Mesendoderm (in vitro differentiated cells): ENCODE results near the gene SLC26A6.

Source experiments
- DNase-seq: peaks from one replicate; pipeline ENCODE4 v3.0.0; 2013
- H2AK5ac ChIP-seq: 2 replicates; pipeline ENCODE4 v1.6.1; 2013; ENCODE audit warnings: low read length, inconsistent platforms
- H2BK120ac ChIP-seq: 2 replicates; pipeline ENCODE4 v1.6.1; 2013; ENCODE audit warnings: low read depth, mild to moderate bottlenecking, low read length, moderate library complexity, mixed read lengths
- H2BK15ac ChIP-seq: replicated peaks from 2 replicates; pipeline ENCODE4 v1.6.1; 2013; ENCODE audit warnings: low read depth, mild to moderate bottlenecking, moderate library complexity
- H2BK5ac ChIP-seq: 2 replicates; pipeline ENCODE4 v1.6.1; 2013; ENCODE audit warnings: low read length, inconsistent platforms
- H3K18ac ChIP-seq: 2 replicates; pipeline ENCODE4 v1.6.1; 2013; ENCODE audit warnings: mild to moderate bottlenecking, low read length, mixed read lengths
- H3K23ac ChIP-seq: one replicate; pipeline ENCODE4 v1.6.1; 2013; ENCODE audit warnings: low read length
- H3K27ac ChIP-seq: 2 replicates; pipeline ENCODE4 v1.5.1; 2013; ENCODE audit warnings: low read depth, mild to moderate bottlenecking, inconsistent platforms, low read length, moderate library complexity
- H3K27me3 ChIP-seq: 2 replicates; pipeline ENCODE4 v1.6.1; 2013; ENCODE audit warnings: low read length, control low read depth, mild to moderate bottlenecking, inconsistent platforms; ENCODE audit not compliant: insufficient read depth, poor library complexity
- H3K36me3 ChIP-seq: 2 replicates; pipeline ENCODE4 v1.6.1; 2013; ENCODE audit warnings: low read length, inconsistent platforms; ENCODE audit not compliant: control insufficient read depth, insufficient read depth
- H3K4ac ChIP-seq: one replicate; pipeline ENCODE4 v1.6.1; 2013; ENCODE audit warnings: low read depth, mild to moderate bottlenecking, low read length, moderate library complexity
- H3K4me1 ChIP-seq: 2 replicates; pipeline ENCODE4 v1.6.1; 2013; ENCODE audit warnings: low read depth, low read length, inconsistent platforms; ENCODE audit not compliant: control insufficient read depth
- H3K4me2 ChIP-seq: 2 replicates; pipeline ENCODE4 v1.6.1; 2013; ENCODE audit warnings: low read length
- H3K4me3 ChIP-seq: 2 replicates; pipeline ENCODE4 v1.5.1; 2013; ENCODE audit warnings: mild to moderate bottlenecking, low read length
- H3K56ac ChIP-seq: one replicate; pipeline ENCODE4 v1.6.1; 2013; ENCODE audit warnings: low read length
- H3K79me1 ChIP-seq: 2 replicates; pipeline ENCODE4 v1.6.1; 2013; ENCODE audit warnings: low read length, inconsistent platforms
- H3K79me2 ChIP-seq: 2 replicates; pipeline ENCODE4 v1.6.1; 2013; ENCODE audit warnings: mild to moderate bottlenecking, low read length; ENCODE audit not compliant: control insufficient read depth, insufficient read depth
- H3K9ac ChIP-seq: 2 replicates; pipeline ENCODE4 v1.6.1; 2013; ENCODE audit warnings: low read length, inconsistent platforms
- H4K5ac ChIP-seq: one replicate; pipeline ENCODE4 v1.6.1; 2013; ENCODE audit warnings: low read length
- H4K8ac ChIP-seq: one replicate; pipeline ENCODE4 v1.6.1; 2013; ENCODE audit warnings: low read depth, mild to moderate bottlenecking, control low read depth, low read length, moderate library complexity
- WGBS: extraction: QIAGEN DNeasy Blood & Tissue Kit; methylation state at CpG from one replicate; pipeline ENCODE4 v1.1.7; 2013; ENCODE audit warnings: low lambda C conversion rate, missing lambda C conversion rate; ENCODE audit not compliant: insufficient coverage; ENCODE audit errors: extremely low coverage; 5-methylcytosine and 5-hydroxymethylcytosine counted together

SLC26A6 gene

GRCh38 chr3:48621461-48621869, 13.8 kb downstream of the SLC26A6 start, which contains the start of gene TMEM89:
Gene TMEM89 (minus strand): TSS chr3:48621769. CDS start chr3:48621756, 13 bp downstream.
- Histone ChIP-seq H2AK5ac (no peak within 1 kb of the TSS), H2BK5ac (no peak within 1 kb of the TSS), H3K4me3 (no peak within 1 kb of the TSS), H3K4me1 (no peaks in the 10 kb centered on the region), H3K56ac (no peak within 1 kb of the TSS), H3K4me2 (no peak within 1 kb of the TSS), H2BK120ac (no peak within 1 kb of the TSS), H3K18ac (no peak within 1 kb of the TSS), H2BK15ac (no peak within 1 kb of the TSS), H3K4ac (no peak within 1 kb of the TSS), H3K36me3 (peaks cover 2% of the 10 kb centered on the region), H3K27me3 (no peaks in the 10 kb centered on the region), H4K8ac (no peak within 1 kb of the TSS), H3K23ac (no peak within 1 kb of the TSS), H3K79me2 (no peaks in the 10 kb centered on the region), H3K27ac (no peak within 1 kb of the TSS), H3K79me1 (no peaks in the 10 kb centered on the region), H4K5ac (no peak within 1 kb of the TSS), H3K9ac (no peak within 1 kb of the TSS)
- WGBS, result no CpG with 5 or more reads among the region's 19 CpGs
- DNase-seq, result no peak

- Histone ChIP-seq H4K5ac (no peak overlapping the region), H3K4me3 (no peak overlapping the region), H3K79me2 (no peaks in the 10 kb centered on the region), H3K4ac (no peak overlapping the region), H3K23ac (no peak overlapping the region), H3K27me3 (no peaks in the 10 kb centered on the region), H3K36me3 (no peaks in the 10 kb centered on the region), H3K79me1 (no peaks in the 10 kb centered on the region), H3K56ac (no peak overlapping the region), H2BK120ac (no peak overlapping the region), H3K27ac (no peak overlapping the region), H3K4me2 (no peak overlapping the region), H4K8ac (no peak overlapping the region), H3K4me1 (no peaks in the 10 kb centered on the region), H3K9ac (no peak overlapping the region), H2AK5ac (no peak overlapping the region), H2BK15ac (no peak overlapping the region), H3K18ac (no peak overlapping the region), H2BK5ac (no peak overlapping the region)
- no peak for DNase-seq
- no CpG with 5 or more reads among the region's 7 CpGs for WGBS
These were observed 15.4 kb downstream of the SLC26A6 start for GRCh38 chr3:48619541-48620524.

DNA sequence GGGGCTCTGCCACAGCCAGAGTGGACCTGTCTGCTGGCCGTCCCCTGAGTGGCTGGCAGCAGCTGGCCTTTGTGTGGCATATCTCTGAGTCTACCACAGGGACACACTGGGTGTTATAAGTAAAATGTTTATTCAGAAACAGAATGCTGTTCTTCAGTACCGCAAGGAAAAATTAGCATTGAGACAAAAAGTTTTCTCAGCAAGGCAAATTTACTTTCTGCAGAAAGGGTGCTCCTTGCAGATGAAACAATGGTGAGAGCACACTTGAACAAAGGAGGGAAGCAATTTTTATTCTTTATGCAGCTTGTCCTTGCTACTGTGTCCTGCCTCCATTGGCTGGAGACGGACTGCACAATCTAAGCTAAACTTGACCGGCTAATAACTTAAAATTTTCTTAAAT, 17.7 kb downstream of the SLC26A6 start:
- H2BK120ac ChIP-seq, result no peak overlapping the region
- H3K4me3 ChIP-seq, result peak overlapping the region; percentile 25
- H3K18ac ChIP-seq, result no peak overlapping the region
- H3K79me1 ChIP-seq, result no peaks in the 10 kb centered on the region
- H2BK15ac ChIP-seq, result no peak overlapping the region
- no peak overlapping the region for H2AK5ac ChIP-seq
- H3K56ac ChIP-seq, result no peak overlapping the region
- H3K4me1 ChIP-seq, result no peaks in the 10 kb centered on the region
- H2BK5ac ChIP-seq, result no peak overlapping the region
- H3K79me2 ChIP-seq, result no peaks in the 10 kb centered on the region
- no peak for DNase-seq
- no peak overlapping the region for H3K23ac ChIP-seq
- H4K8ac ChIP-seq, result no peak overlapping the region
- no peak overlapping the region for H3K4me2 ChIP-seq
- H3K36me3 ChIP-seq, result no peaks in the 10 kb centered on the region
- WGBS, result no CpG with 5 or more reads among the region's 4 CpGs
- H3K27ac ChIP-seq, result no peak overlapping the region
- no peak overlapping the region for H3K9ac ChIP-seq
- H3K4ac ChIP-seq, result no peak overlapping the region
- no peak overlapping the region for H4K5ac ChIP-seq
- no peaks in the 10 kb centered on the region for H3K27me3 ChIP-seq

GRCh38 chr3:48614044-48614443, 21.2 kb downstream of the SLC26A6 start:
- no peak overlapping the region for H2AK5ac ChIP-seq
- WGBS, result no CpG with 5 or more reads among the region's 3 CpGs
- H3K4me3 ChIP-seq, result no peak overlapping the region
- H3K36me3 ChIP-seq, result no peaks in the 10 kb centered on the region
- no peak overlapping the region for H3K18ac ChIP-seq
- no peak overlapping the region for H3K23ac ChIP-seq
- H3K27ac ChIP-seq, result no peak overlapping the region
- H3K4me1 ChIP-seq, result no peaks in the 10 kb centered on the region
- no peak overlapping the region for H2BK15ac ChIP-seq
- no peak overlapping the region for H2BK120ac ChIP-seq
- no peak overlapping the region for H4K5ac ChIP-seq
- H3K9ac ChIP-seq, result no peak overlapping the region
- peaks cover under 1% of the 10 kb centered on the region for H3K79me2 ChIP-seq
- H3K4ac ChIP-seq, result no peak overlapping the region
- H3K27me3 ChIP-seq, result no peaks in the 10 kb centered on the region
- no peak overlapping the region for H2BK5ac ChIP-seq
- no peak overlapping the region for H3K4me2 ChIP-seq
- DNase-seq, result no peak
- no peak overlapping the region for H4K8ac ChIP-seq
- H3K79me1 ChIP-seq, result no peaks in the 10 kb centered on the region
- no peak overlapping the region for H3K56ac ChIP-seq

DNA sequence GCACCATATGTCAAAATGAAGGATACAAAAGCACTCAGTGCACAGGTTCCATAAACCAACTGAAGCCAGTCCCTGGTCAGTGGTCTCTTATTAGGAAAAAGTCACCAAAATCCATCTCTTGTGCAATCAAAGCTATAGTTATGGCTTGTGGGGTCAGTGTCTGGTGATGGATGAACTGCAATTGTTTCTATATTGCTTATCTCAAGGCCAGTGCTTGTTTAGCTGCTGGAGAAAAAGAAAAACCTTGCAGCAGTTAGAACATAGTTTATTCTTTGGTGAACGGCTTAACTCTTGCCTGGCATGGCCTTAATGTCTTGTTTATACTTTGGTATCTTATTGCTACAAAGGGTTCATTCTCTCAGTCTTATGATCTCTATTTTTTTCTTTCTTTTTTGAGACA, 23.0 kb downstream of the SLC26A6 start:
- no peak overlapping the region for H2BK120ac ChIP-seq
- peaks cover 3% of the 10 kb centered on the region for H3K79me1 ChIP-seq
- no peak overlapping the region for H3K18ac ChIP-seq
- H2BK5ac ChIP-seq, result no peak overlapping the region
- no peaks in the 10 kb centered on the region for H3K27me3 ChIP-seq
- H4K8ac ChIP-seq, result no peak overlapping the region
- no peak overlapping the region for H3K27ac ChIP-seq
- H2BK15ac ChIP-seq, result no peak overlapping the region
- DNase-seq, result no peak
- H3K36me3 ChIP-seq, result no peaks in the 10 kb centered on the region
- no peak overlapping the region for H2AK5ac ChIP-seq
- no CpG with 5 or more reads among the region's 1 CpG for WGBS
- no peak overlapping the region for H3K4me3 ChIP-seq
- H3K56ac ChIP-seq, result no peak overlapping the region
- no peak overlapping the region for H4K5ac ChIP-seq
- no peaks in the 10 kb centered on the region for H3K4me1 ChIP-seq
- no peak overlapping the region for H3K4ac ChIP-seq
- no peak overlapping the region for H3K9ac ChIP-seq
- H3K23ac ChIP-seq, result no peak overlapping the region
- H3K4me2 ChIP-seq, result no peak overlapping the region
- peaks cover 11% of the 10 kb centered on the region for H3K79me2 ChIP-seq
